HG03045 (cell line): ENCODE data around the gene FLT1.
A peak's percentile ranks its signal among the peaks of the same experiment; 100 is the strongest.

Source experiments
- ATAC-seq: cut with Tn5 transposase; IDR thresholded peaks from one replicate; pipeline ENCODE4 v1.9.1; 2021; ENCODE audit warnings: mild to moderate bottlenecking, moderate library complexity; ENCODE audit not compliant: unreplicated experiment

The FLT1 gene

DNA sequence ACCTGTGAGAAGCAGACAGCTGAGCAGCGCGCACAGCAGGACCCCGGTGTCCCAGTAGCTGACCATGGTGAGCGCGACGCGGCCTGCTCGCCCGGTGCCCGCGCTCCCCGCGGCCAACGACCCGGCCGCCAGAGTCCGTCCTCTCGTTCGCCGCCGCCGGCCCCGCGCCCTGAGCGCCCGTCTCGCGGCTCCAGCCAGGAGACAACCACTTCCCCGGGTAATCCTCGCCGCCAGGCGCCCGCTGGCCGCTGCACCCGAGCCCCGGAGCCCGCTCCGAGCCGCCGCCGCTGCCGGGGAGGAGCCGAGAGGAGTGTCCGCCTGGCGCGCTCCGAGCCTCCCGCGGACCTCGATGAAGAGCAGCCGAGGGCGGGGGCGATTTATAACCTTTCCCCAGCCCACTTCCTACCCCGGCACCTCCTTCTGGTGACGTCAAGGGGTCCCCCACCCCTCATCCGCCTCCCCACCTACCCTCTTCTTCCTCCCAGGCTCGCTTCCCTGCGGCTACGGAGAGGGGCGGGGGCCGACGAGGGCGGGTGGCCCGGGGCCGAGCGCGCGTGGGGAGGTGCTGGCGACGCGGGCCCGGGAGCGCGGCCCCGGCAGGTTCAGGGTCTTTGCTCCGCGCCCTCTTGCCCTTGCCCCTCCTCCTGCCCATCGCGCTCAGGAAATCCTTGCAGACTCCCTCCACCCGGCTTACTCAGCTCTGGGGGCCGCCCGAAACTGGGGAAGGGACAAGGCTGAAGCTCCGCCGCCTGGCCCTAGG is at the start of gene FLT1:
Gene FLT1 (minus strand): TSS at position 351 of the 760 bp plus-strand sequence. CDS start 285 bp downstream, at position 66.
- ATAC-seq, result no peak

DNA sequence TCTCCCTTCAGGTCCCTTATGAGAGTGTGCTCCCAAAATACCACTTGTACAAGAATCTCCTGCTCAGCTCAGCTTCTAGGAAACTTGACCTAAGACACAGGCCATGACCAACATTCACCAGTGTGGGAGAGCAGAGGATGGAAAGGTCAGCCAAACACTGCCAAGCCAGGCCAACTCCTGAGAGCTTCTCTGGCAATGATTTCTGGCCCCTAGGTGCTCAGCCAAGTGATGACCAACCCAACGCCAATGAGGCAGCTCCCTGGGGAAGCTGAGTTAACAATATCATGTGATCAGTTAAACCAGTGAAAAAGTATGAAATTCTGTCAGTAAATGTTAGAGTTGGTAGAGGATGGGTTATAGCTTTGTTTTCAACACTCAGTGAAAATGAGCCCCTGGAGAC is 49.1 kb upstream of the FLT1 start:
- ATAC-seq, result no peak

DNA sequence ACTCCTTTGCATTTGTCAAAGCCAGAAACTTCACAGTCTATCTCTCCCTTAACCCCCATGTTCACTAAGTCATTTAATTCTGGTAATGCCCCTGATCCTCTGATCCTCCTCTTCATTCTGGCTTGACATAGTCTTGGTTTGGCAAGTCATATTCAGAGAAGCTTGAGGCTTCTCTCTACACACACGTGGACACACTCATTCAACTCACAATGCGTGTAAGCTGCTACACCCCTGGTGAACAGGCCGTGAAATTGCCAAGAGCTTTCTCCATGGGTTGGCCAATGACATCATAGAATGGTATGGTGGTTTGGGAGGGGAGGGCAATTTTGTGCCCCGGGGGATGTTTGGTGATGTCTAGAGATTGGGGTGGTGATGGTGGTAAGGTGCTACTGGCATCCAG is 47.9 kb upstream of the FLT1 start:
- no peak for ATAC-seq

DNA sequence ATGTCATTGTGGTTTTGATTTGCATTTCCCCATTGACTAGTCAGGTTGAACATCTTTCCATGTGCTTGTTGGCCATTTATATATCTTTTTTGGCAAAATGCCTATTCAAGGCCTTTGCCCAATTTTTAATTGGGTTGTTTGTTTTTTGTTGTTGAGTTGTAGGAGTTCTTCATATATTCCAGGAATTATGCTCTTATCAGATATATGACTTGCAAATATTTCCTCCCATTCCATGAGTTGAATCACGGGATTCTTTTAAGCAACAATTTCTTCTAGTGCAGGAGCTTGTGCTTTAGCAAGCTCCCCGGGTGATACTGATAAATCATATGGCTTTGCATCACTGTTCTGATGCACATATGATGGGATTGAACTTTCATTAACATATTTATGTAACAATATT is 47.0 kb upstream of the FLT1 start:
- no peak for ATAC-seq

DNA sequence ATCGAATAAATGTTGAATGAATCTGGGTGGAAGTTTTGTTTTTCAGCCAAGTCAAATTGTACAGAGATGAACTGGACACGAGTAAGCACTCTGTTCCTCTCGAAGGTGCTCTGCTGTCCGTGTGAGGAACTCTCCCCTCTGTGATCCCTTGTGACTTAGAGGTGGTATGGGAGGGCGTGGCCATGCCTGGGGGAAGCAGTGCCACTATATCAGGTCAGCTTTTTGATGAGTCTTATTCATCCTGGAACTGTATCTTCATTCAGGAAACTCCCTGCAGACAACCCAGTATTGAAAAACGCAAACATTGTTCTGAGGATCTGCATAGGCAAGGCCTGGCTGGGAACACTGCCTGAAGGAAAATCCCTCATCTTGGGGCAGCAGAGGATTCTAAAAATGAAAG is 45.7 kb upstream of the FLT1 start:
- peak; percentile 65 for ATAC-seq

DNA sequence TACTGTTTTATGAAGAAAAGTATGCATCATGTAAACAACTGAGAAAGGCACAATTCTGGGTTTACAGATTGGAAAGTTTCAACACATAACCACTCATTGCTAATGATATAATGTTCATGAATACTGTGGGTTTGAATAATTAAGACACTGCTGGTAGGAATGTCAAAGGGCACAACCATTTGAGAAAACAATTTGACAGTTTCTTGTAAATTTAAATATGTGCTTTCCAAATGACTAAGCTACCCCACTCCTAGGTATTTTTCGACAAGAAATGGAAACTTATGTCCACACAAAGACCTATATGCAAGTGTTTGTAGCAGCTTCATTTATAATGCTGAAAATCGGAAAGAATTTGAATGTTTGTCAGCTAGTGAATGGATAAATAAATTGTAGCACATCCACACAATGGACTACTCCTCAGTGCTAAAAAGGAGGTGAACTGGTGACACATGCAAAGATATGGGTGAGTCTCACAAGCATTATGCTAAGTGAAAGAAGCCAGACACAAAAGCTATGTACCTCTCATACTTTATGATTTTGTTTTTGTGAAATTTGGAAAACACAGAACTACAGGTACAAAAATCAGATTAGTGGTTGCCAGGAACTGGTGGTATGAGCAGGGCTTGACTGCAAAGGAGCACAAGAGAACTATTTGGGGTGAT is 44.8 kb upstream of the FLT1 start:
- ATAC-seq, result no peak

GRCh38 chr13:28538932-28539331 is 44.0 kb upstream of the FLT1 start:
- no peak for ATAC-seq

- ATAC-seq, result no peak
Measured at GRCh38 chr13:28537171-28537570, 42.2 kb upstream of the FLT1 start.

DNA sequence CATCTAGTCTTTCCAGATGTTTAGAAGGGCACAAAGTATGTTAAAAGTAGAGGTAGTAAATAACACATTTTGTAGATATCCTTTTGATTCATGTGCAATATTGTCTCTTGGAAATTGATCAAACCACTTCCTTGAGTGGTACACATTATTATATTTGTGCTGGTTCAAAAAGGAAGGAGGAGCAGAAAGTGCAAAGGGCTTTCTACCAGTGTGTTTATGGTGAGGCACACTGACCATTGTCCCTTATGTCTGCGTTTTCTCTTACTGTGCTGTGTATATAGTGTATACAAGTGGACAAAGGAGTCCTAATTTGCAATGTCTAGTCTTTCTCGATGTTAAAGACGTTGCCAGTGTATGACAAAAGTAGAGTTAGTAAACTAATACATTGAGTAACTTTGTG is 41.4 kb upstream of the FLT1 start:
- ATAC-seq, result no peak

GRCh38 chr13:28535734-28536133 is 40.8 kb upstream of the FLT1 start:
- no peak for ATAC-seq

DNA sequence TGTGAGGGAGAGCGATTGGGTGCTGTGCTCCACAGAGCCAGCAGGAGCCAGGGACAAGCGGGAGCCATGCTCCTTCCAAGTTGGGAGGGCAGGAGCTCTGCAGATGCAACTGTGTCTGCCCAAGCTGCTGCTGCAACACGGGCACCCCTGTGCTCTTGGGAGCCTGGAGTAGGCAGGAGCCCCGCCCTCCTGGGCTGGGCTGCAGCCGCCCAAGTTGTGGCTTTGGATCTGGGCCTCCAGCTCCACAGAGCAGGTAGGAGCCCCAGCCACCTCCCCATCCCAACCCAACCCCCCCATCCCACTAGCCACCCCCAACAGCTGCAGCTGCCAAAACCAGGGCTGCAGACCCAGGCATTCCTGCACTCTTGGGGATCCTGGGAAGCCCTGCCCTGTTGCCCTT is 39.9 kb upstream of the FLT1 start:
- no peak for ATAC-seq

GRCh38 chr13:28534210-28534609 is 39.3 kb upstream of the FLT1 start:
- no peak for ATAC-seq

DNA sequence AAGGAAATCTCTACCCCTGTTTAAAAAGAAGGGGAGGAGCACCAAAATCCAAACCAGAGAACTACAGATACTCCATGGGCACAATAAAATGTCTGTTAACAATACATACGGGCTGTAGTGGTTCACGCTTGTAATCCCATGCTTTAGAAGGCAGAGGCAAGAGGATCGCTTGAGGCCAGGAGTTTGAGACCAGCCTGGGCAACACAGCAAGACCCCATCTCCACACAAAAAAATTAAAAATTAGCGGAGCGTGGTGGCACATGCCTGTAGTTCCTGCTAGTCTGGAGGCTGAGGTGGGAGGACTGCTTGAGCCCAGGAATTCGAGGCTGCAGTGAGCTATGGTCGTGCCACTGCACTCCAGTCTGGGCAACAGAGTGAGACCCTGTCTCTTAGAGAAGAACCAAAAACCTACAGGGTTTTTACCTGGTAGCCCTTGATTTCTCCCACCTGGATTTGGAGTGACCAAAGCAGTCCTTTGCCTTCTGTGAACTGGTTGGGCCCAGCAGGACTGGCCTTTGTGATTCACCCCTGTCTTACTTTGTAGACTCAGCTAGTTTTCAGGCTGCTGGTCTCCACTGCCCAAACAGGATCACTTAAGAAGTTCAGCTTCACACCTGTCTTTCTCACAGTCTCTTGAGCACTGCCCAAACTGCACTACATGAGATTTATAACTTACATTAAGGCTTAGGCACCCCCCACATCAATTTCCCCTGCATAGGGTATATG is 38.7 kb upstream of the FLT1 start:
- ATAC-seq, result no peak

- no peak for ATAC-seq
Measured at GRCh38 chr13:28533125-28533436, 38.2 kb upstream of the FLT1 start.

- ATAC-seq, result no peak
Measured at GRCh38 chr13:28532388-28533124, 37.6 kb upstream of the FLT1 start.

GRCh38 chr13:28531845-28532387 is 37.0 kb upstream of the FLT1 start:
- ATAC-seq, result no peak

- no peak for ATAC-seq
Measured at GRCh38 chr13:28531077-28531844, 36.3 kb upstream of the FLT1 start.

DNA sequence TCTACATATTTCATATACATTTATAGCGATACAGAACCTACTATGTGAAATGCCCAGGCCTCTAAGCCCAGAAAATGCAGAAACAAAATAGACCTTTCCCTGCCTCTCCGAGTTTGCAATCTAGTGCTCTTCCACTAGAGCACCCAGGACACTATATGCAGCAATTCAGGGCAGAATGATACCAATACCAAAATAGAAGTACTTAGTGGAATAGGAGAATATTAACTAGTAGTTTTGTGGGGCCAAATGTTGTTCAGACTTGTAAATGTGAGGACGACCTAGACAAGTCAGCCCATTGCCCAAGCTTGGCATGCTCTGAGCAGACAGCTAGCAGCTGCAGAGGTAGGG is 35.8 kb upstream of the FLT1 start:
- ATAC-seq, result no peak

GRCh38 chr13:28529836-28530235 is 34.9 kb upstream of the FLT1 start:
- ATAC-seq, result no peak

DNA sequence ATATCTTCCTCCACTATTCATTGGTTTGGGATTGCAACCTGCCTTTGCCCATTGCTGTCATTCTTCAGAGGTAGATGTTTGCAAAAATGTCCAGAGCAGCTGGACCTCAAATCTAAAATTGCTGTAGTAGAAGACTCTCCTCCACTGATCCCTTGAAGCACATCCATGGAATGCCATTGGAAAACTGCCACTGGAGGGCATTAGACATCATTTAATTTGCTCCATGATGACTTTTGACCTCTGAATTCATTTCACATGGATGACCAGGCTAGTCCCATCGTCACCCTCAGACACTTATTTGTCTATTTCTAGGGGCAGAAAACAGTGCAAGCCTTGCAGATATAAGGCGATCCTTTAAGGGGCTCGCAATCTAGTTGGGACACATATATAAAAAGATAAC is 33.9 kb upstream of the FLT1 start:
- no peak for ATAC-seq

DNA sequence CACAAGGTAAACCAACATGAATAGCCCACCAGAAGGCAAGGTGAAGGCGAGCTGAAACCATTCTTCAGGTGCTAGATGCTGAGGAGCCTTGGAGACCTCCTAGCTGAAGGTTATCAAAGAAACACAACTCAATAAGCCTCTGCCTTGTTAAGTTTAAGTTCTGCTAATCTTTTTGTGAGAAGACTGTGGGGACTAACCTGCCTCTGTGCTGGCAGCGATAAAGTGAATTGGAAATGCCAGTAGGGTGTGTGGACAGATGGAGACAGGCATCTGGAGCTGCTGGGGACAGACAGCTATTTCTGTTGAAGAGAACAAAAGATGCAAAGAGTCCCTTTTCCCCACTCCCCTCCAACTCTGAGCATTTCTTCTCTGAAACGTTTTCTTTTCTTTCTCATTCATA is 33.5 kb upstream of the FLT1 start:
- ATAC-seq, result no peak
